H1 (cell line): ENCODE measurements around the gene BIRC2. TPM values are rescaled to one million over a fixed set of nuclear protein-coding genes. Genes with fewer than 3 reads are reported as not detected.

Source experiments
- CTCF ChIA-PET: fragments of 300-600 bp; sonication (Branson Sonifier 250); formaldehyde crosslinking; loops from one replicate; lab custom pipeline; 2021; ENCODE audit not compliant: partially characterized antibody; lab: Charles Lee
- POLR2A ChIA-PET: fragments of 300-600 bp; sonication (Branson Sonifier 250); formaldehyde crosslinking; loops from one replicate; lab custom pipeline; 2021; ENCODE audit warnings: inconsistent platforms; ENCODE audit not compliant: partially characterized antibody; lab: Charles Lee
- DNase-seq, 2 experiments: peaks; one replicate each; pipeline versions ENCODE4 v3.0.0 to v3.0.0-alpha.2; 2010 to 2022; ENCODE audit warnings: low spot score in 2 of 2, low read depth in 1 of 2, mixed read lengths in 1 of 2
- FAIRE-seq: peaks from 2 replicates; lab custom pipeline; 2011; peaks lifted over from hg19 to GRCh38; lab: Jason Lieb, UNC
- H2AFZ ChIP-seq: 2 replicates; pipeline ENCODE4 v1.8.1; 2012; ENCODE audit warnings: low read length, inconsistent platforms
- H2AK5ac ChIP-seq: 2 replicates; pipeline ENCODE4 v1.6.1; 2013; ENCODE audit warnings: low read depth, low read length
- H2BK120ac ChIP-seq: replicated peaks from 2 replicates; pipeline ENCODE3; 2013; ENCODE audit warnings: low read depth, low read length, inconsistent platforms
- H2BK12ac ChIP-seq: 2 replicates; pipeline ENCODE4 v1.6.1; 2013; ENCODE audit warnings: low read depth, low read length
- H2BK15ac ChIP-seq: 2 replicates; pipeline ENCODE4 v1.6.1; 2013; ENCODE audit warnings: low read length
- H2BK20ac ChIP-seq: 2 replicates; pipeline ENCODE4 v1.6.1; 2013; ENCODE audit warnings: low read length
- H2BK5ac ChIP-seq: 2 replicates; pipeline ENCODE4 v1.6.1; 2013; ENCODE audit warnings: low read depth, low read length
- H3K14ac ChIP-seq: 2 replicates; pipeline ENCODE4 v1.6.1; 2013; ENCODE audit warnings: inconsistent platforms; ENCODE audit not compliant: insufficient read length
- H3K18ac ChIP-seq: 2 replicates; pipeline ENCODE4 v1.6.1; 2013; ENCODE audit warnings: low read length; ENCODE audit errors: extremely low read depth
- H3K23ac ChIP-seq: 2 replicates; pipeline ENCODE4 v1.6.1; 2013; ENCODE audit warnings: inconsistent platforms; ENCODE audit not compliant: insufficient read length
- H3K23me2 ChIP-seq: 2 replicates; pipeline ENCODE4 v1.6.1; 2013; ENCODE audit warnings: low read depth, low read length
- H3K27ac ChIP-seq: 2 replicates; pipeline ENCODE4 v1.6.1; 2011; ENCODE audit warnings: low read depth, low read length, inconsistent platforms
- H3K27me3 ChIP-seq, 4 experiments: replicated peaks in 1 of 4; 1 replicate in 1 of 4; 2 replicates in 3 of 4; pipeline versions ENCODE4 v1.6.1 to v1.8.1; 2011 to 2013; ENCODE audit warnings: low read length in 3 of 4, mild to moderate bottlenecking in 3 of 4, inconsistent platforms in 2 of 4, mixed read lengths in 2 of 4, moderate library complexity in 1 of 4; ENCODE audit not compliant: control insufficient read depth in 3 of 4, insufficient read depth in 3 of 4; ENCODE audit errors: extremely low read depth in 1 of 4
- H3K36me3 ChIP-seq, 4 experiments: 2 replicates each; pipeline versions ENCODE4 v1.6.1 to v1.8.1; 2011 to 2013; ENCODE audit warnings: mild to moderate bottlenecking in 4 of 4, low read length in 3 of 4, moderate library complexity in 2 of 4, control low read depth in 1 of 4, inconsistent platforms in 1 of 4; ENCODE audit not compliant: insufficient read depth in 4 of 4, control insufficient read depth in 2 of 4
- H3K4ac ChIP-seq: replicated peaks from 2 replicates; pipeline ENCODE3; 2013; ENCODE audit warnings: low read length, low read depth, mixed read lengths, inconsistent platforms; ENCODE audit not compliant: insufficient read length
- H3K4me1 ChIP-seq, 4 experiments: replicated peaks in 1 of 4; 1 replicate in 1 of 4; 2 replicates in 3 of 4; pipeline versions ENCODE4 v1.6.1 to v1.8.1; 2011 to 2013; ENCODE audit warnings: low read length in 3 of 4, inconsistent platforms in 2 of 4, mixed read lengths in 1 of 4; ENCODE audit not compliant: insufficient read depth in 4 of 4, control insufficient read depth in 3 of 4
- H3K4me2 ChIP-seq, 2 experiments: 2 replicates each; pipeline versions ENCODE4 v1.6.1 to v1.8.1; 2011 to 2013; ENCODE audit warnings: low read depth in 2 of 2, low read length in 2 of 2, control low read depth in 1 of 2, inconsistent platforms in 1 of 2, mild to moderate bottlenecking in 1 of 2; ENCODE audit not compliant: insufficient read depth in 1 of 2
- H3K4me3 ChIP-seq, 4 experiments: fragments of 200-600, 300-600 bp in 1 of 4; sonication (generic), shearing (Covaris generic), sonication (Bioruptor Twin) in 1 of 4; 2 replicates each; pipeline versions ENCODE4 v1.5.1 to v1.8.1; 2011 to 2016; ENCODE audit warnings: low read length in 4 of 4, low read depth in 3 of 4, control low read depth in 2 of 4, inconsistent platforms in 2 of 4, mild to moderate bottlenecking in 2 of 4, mixed read lengths in 1 of 4, moderate library complexity in 1 of 4; ENCODE audit not compliant: insufficient read depth in 2 of 4; ENCODE audit errors: extremely low read depth in 1 of 4
- H3K56ac ChIP-seq: replicated peaks from 2 replicates; pipeline ENCODE3; 2013; ENCODE audit warnings: low read depth, mild to moderate bottlenecking, mixed read lengths, low read length, inconsistent platforms; ENCODE audit not compliant: insufficient read length
- H3K79me1 ChIP-seq: 2 replicates; pipeline ENCODE4 v1.6.1; 2013; ENCODE audit warnings: low read depth, low read length, control low read depth
- H3K79me2 ChIP-seq, 2 experiments: 2 replicates each; pipeline versions ENCODE4 v1.6.1 to v1.8.1; 2012 to 2013; ENCODE audit warnings: low read length in 2 of 2, mild to moderate bottlenecking in 2 of 2, inconsistent platforms in 1 of 2; ENCODE audit not compliant: insufficient read depth in 2 of 2, control insufficient read depth in 1 of 2
- H3K9ac ChIP-seq, 4 experiments: replicated peaks in 1 of 4; 1 replicate in 1 of 4; 2 replicates in 3 of 4; pipeline versions ENCODE4 v1.6.1 to v1.8.1; 2011 to 2013; ENCODE audit warnings: low read depth in 3 of 4, low read length in 3 of 4, control low read depth in 2 of 4, mild to moderate bottlenecking in 2 of 4, moderate library complexity in 2 of 4, inconsistent platforms in 1 of 4; ENCODE audit errors: extremely low read depth in 1 of 4
- H3K9me3 ChIP-seq, 2 experiments: 2 replicates each; pipeline versions ENCODE4 v1.6.1 to v1.8.1; 2012 to 2013; ENCODE audit warnings: mild to moderate bottlenecking in 2 of 2, moderate library complexity in 2 of 2, control low read depth in 1 of 2, inconsistent platforms in 1 of 2, low read depth in 1 of 2, low read length in 1 of 2, mixed read lengths in 1 of 2; ENCODE audit not compliant: insufficient read depth in 2 of 2
- H4K20me1 ChIP-seq, 2 experiments: replicated peaks in 1 of 2; 2 replicates each; pipeline versions ENCODE3 to v1.8.1; 2011 to 2013; ENCODE audit warnings: inconsistent platforms in 2 of 2, low read length in 2 of 2, mild to moderate bottlenecking in 1 of 2; ENCODE audit not compliant: insufficient read depth in 2 of 2, control insufficient read depth in 1 of 2
- H4K5ac ChIP-seq: 2 replicates; pipeline ENCODE4 v1.6.1; 2013; ENCODE audit warnings: low read length, low read depth, mixed read lengths, inconsistent platforms; ENCODE audit not compliant: insufficient read length
- H4K8ac ChIP-seq: 2 replicates; pipeline ENCODE4 v1.8.0; 2013; ENCODE audit warnings: mild to moderate bottlenecking, moderate library complexity, low read length, inconsistent platforms; ENCODE audit not compliant: insufficient read depth; ENCODE audit errors: extremely low read depth
- H4K91ac ChIP-seq: replicated peaks from 2 replicates; pipeline ENCODE3; 2013; ENCODE audit warnings: low read length, mixed read lengths, inconsistent platforms; ENCODE audit not compliant: insufficient read length
- ATF3 ChIP-seq: IDR thresholded peaks from 2 replicates; pipeline ENCODE4 v1.6.1; 2011; ENCODE audit warnings: low read depth, mild to moderate bottlenecking, low read length; ENCODE audit not compliant: insufficient read depth
- BCL11A ChIP-seq, 2 experiments: IDR thresholded peaks; one replicate each; pipeline ENCODE4 v1.6.1; 2011; ENCODE audit warnings: low read depth in 2 of 2, low read length in 2 of 2, mild to moderate bottlenecking in 2 of 2
- KDM4A ChIP-seq: IDR thresholded peaks from one replicate; pipeline ENCODE4 v1.7.1; 2012; ENCODE audit warnings: low read depth, mild to moderate bottlenecking, moderate library complexity, low read length, inconsistent platforms; ENCODE audit not compliant: severe bottlenecking
- MAFK ChIP-seq: IDR thresholded peaks from 2 replicates; pipeline ENCODE4 v1.6.1; 2012; ENCODE audit warnings: low read depth, mild to moderate bottlenecking, improper control_type of control experiment, low read length
- NRF1 ChIP-seq: IDR thresholded peaks from 2 replicates; pipeline ENCODE4 v1.6.1; 2011; ENCODE audit warnings: mild to moderate bottlenecking, low read depth, low read length, improper control_type of control experiment
- RAD21 ChIP-seq, 2 experiments: IDR thresholded peaks in 1 of 2; conservative IDR thresholded peaks in 1 of 2; 2 replicates each; pipeline ENCODE4 v1.6.1; 2011; ENCODE audit warnings: low read depth in 2 of 2, low read length in 2 of 2, improper control_type of control experiment in 1 of 2, inconsistent platforms in 1 of 2, mild to moderate bottlenecking in 1 of 2, moderate library complexity in 1 of 2
- SIRT6 ChIP-seq: IDR thresholded peaks from one replicate; pipeline ENCODE4 v1.7.1; 2012; ENCODE audit warnings: low read length, inconsistent platforms
- TEAD4 ChIP-seq: IDR thresholded peaks from 2 replicates; pipeline ENCODE4 v1.6.1; 2012; ENCODE audit warnings: low read depth, low read length, inconsistent platforms, mixed read lengths
- YY1 ChIP-seq: IDR thresholded peaks from 2 replicates; pipeline ENCODE4 v1.6.1; 2011; ENCODE audit warnings: low read depth, mild to moderate bottlenecking, low read length
- WGBS, 2 experiments: shearing (Covaris generic) in 1 of 2; methylation state at CpG; one replicate each; pipeline versions ENCODE4 v1.1.6 to v1.1.7; 2013 to 2015; ENCODE audit warnings: low lambda C conversion rate in 2 of 2, mixed read lengths in 2 of 2, inconsistent platforms in 1 of 2, low coverage in 1 of 2, missing lambda C conversion rate in 1 of 2; ENCODE audit not compliant: insufficient replicate concordance in 2 of 2, insufficient coverage in 1 of 2, insufficient read length in 1 of 2; ENCODE audit errors: extremely low coverage in 1 of 2, missing lambda C conversion rate in 1 of 2; 5-methylcytosine and 5-hydroxymethylcytosine counted together
- polyA plus RNA-seq, 7 experiments: library from polyadenylated mRNA; depleted of rRNA in 3 of 7; stranded (reverse) in 5 of 7; unstranded in 2 of 7; fragments of >200 nt in 5 of 7; fragments of 200-250 nt in 2 of 7; gene quantifications; 1 replicate in 5 of 7; 2 replicates in 1 of 7; 4 replicates in 1 of 7; pipeline versions ENCODE4 v1.2.1 to v1.2.3, GENCODE V29; 2011 to 2013; ENCODE audit warnings: missing spikeins in 2 of 7, mixed read lengths in 2 of 7
- total RNA-seq: library from RNA; stranded (reverse); fragmentation: NEBNext Ultra II Directional; extraction: Animal tissue kit (Norgen Biotek cat#: 25700); gene quantifications from 2 replicates; pipeline ENCODE4 v1.2.1, GENCODE V29; 2021

The BIRC2 gene
- total and polyA plus RNA-seq, 2 of the 8 experiments (the other 6 are each of a cell fraction or from before 2014, with no cell fraction given) = 18.4 to 24.7 TPM

- Histone ChIP-seq H2BK15ac (no peak overlapping the region), H3K23ac (no peak overlapping the region), H4K8ac (no peak overlapping the region), H2BK120ac (no peak overlapping the region), H2BK20ac (no peak overlapping the region), H4K91ac (no peak overlapping the region), H3K79me1 (no peaks in the 10 kb centered on the region), H3K9me3 (peaks cover 11 to 14% of the 10 kb centered on the region in 2 experiments), H3K79me2 (no peaks in the 10 kb centered on the region), H3K4me1 (no peaks in the 10 kb centered on the region; a peak in 1 of 7 replicates), H2AK5ac (no peak overlapping the region), H3K56ac (no peak overlapping the region), H4K5ac (no peak overlapping the region), H4K20me1 (no peaks in the 10 kb centered on the region), H3K4me3 (no peak overlapping the region), H2BK5ac (no peak overlapping the region), H3K23me2 (no peaks in the 10 kb centered on the region; the same call in 1 of the 2 replicates), H3K4me2 (no peak overlapping the region), H3K36me3 (no peaks in the 10 kb centered on the region), H3K4ac (no peak overlapping the region), H2AFZ (no peak overlapping the region), H2BK12ac (no peak overlapping the region), H3K18ac (no peak overlapping the region), H3K27me3 (no peaks in the 10 kb centered on the region), H3K27ac (no peak overlapping the region), H3K14ac (no peak overlapping the region), H3K9ac (peak overlapping the region in 1 of 4 experiments; percentile 46; a peak in 1 of 7 replicates)
- 88% methylated on average over 9 of the region's 9 CpGs; no CpG with 5 or more reads in 1 of the 2 experiments for WGBS, 2 experiments
- no peak for TF ChIP-seq YY1
- TF ChIP-seq SIRT6 = no peak
- no peak for TF ChIP-seq TEAD4
- no peak for TF ChIP-seq BCL11A (IDR thresholded peaks at IDR 0.05; ENCODE audit: low read depth in 2 of 2, low read length in 2 of 2)
- no peak for TF ChIP-seq MAFK
- no peak for TF ChIP-seq KDM4A
- no peak for TF ChIP-seq RAD21 (IDR thresholded peaks at IDR 0.05 in 1 of 2, conservative IDR thresholded peaks at IDR 0.05 in 1 of 2; ENCODE audit: low read depth in 2 of 2, low read length in 2 of 2)
- TF ChIP-seq ATF3 = no peak
- TF ChIP-seq NRF1 = no peak
- POLR2A ChIA-PET = no interaction called here
- CTCF ChIA-PET = interaction anchor here (0.6 to 12.2 kb wide), 7 partner anchors 10 to 135 kb away, joined by 3 to 214 read pairs (median 4); partner anchors contain the start of gene BIRC3
- FAIRE-seq (no peak), DNase-seq (no peak)
Measured at GRCh38 chr11:102306817-102307726, 39.9 kb upstream of the BIRC2 start.
